Tibial nerve (tissue), 4 donors: ENCODE results near the gene SAT2. TPM values are rescaled to one million over a fixed set of nuclear protein-coding genes. Genes with fewer than 3 reads are reported as not detected.

Experiments used
- DNase-seq, 2 donors: peaks; one replicate each; pipeline ENCODE4 v3.0.0-alpha.2; 2019; ENCODE audit warnings: low spot score in 2 of 2
- H3K27ac ChIP-seq, 4 donors: fragments of 200-600 bp; sonication (generic) in 3 of 4; one replicate each; pipeline ENCODE4 v1.5.1; 2017 to 2019; ENCODE audit warnings: mild to moderate bottlenecking in 1 of 4
- H3K27me3 ChIP-seq, 2 donors: fragments of 200-600 bp; sonication (generic) in 1 of 2; one replicate each; pipeline versions ENCODE4 v1.5.1 to v1.6.0; 2017 to 2019
- H3K36me3 ChIP-seq, 3 donors: fragments of 200-600 bp; sonication (generic); one replicate each; pipeline ENCODE4 v1.5.1; 2018 to 2019
- H3K4me1 ChIP-seq, 4 donors: fragments of 200-600 bp; sonication (generic) in 3 of 4; one replicate each; pipeline ENCODE4 v1.5.1; 2017 to 2019
- H3K4me3 ChIP-seq, 4 donors: fragments of 200-600 bp; sonication (generic) in 3 of 4; one replicate each; pipeline ENCODE4 v1.5.1; 2017 to 2019; ENCODE audit warnings: mild to moderate bottlenecking in 1 of 4, moderate library complexity in 1 of 4
- H3K9me3 ChIP-seq, 4 donors: fragments of 200-600 bp; sonication (generic) in 3 of 4; one replicate each; pipeline ENCODE4 v1.5.1; 2017 to 2019
- EP300 ChIP-seq, 2 donors: sonication (generic); formaldehyde crosslinking; IDR thresholded peaks; one replicate each; pipeline ENCODE4 v1.6.1; 2017; ENCODE audit warnings: antibody characterized with exemption in 2 of 2, mild to moderate bottlenecking in 1 of 2
- POLR2A ChIP-seq, 2 donors: fragments of 450-650 bp; IDR thresholded peaks; one replicate each; pipeline ENCODE4 v1.6.1; 2017; ENCODE audit warnings: antibody characterized with exemption in 2 of 2, mild to moderate bottlenecking in 2 of 2, moderate library complexity in 2 of 2
- WGBS, 2 donors: methylation state at CpG; one replicate each; pipeline ENCODE4 v1.1.5; 2018; 5-methylcytosine and 5-hydroxymethylcytosine counted together
- total RNA-seq, 4 donors: library from RNA; depleted of rRNA; stranded (reverse); fragments of >200 nt; gene quantifications; one replicate each; pipeline ENCODE4 v1.1.0, GENCODE V29; 2016
- TF ChIP-seq, protein P1 (sequence below), 5 experiments: fragments of 200-600 bp in 3 of 5; fragments of 450-650 bp in 2 of 5; sonication (generic) in 3 of 5; IDR thresholded peaks; one replicate each; pipeline ENCODE4 v1.5.1; 2016 to 2019; ENCODE audit warnings: antibody characterized with exemption in 5 of 5, mild to moderate bottlenecking in 3 of 5, moderate library complexity in 2 of 5

SAT2 gene
- total RNA-seq, result 100 to 1,000 TPM in 1 of 4 donors, 10 to 100 TPM in 3; 69.3 to 130 (median 82.0) TPM

DNA sequence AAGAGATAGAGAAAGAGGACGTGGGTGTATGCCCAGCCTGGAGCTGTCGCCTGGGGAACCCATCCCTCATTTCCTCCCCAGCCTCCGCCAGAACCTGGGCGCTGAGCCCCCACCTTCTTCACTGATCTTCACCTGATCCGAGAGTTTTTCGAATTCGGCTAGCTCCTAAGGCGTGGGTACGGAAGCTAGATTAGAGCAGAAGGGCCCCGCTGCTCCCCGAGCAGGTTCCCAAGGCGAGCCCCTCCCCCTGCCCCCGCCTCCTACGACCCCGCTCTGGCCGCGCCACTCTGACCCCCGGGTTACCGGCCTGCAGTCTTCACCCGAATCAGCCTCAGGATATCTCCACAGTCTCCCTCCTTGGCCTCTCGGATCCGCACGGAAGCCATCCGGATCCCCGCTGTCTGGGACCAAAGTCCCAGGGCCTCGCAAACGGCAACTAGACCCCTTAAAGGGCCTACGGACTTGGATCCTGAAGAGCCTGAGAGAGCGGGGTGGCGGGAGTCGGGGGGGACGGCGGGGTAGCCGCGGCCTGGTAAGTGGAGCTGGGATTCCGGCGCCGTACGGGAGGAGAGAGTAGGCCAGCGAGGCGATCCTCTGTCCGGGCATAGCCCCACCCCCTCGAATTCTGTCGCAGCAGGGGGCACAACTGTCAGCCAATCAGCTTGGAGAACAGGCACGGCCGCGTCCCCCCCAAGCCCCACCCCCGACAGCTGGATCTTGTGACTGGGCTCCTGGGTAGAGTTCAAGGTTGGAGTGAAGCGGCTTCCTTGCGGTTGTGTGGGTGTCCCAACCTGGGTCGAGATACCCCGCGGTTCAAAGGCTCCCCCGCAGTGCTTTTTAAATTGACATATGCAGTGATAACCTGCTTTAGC, at the start of gene SAT2:
TSS of gene SAT2 (minus strand) at position 572 of the 872 bp plus-strand sequence. CDS start at position 386, 186 bp downstream.
- peak; percentile 91 to 94 for DNase-seq
- TF ChIP-seq EP300 (IDR thresholded peaks at IDR 0.05) (peak; percentile 12 to 91), POLR2A (IDR thresholded peaks at IDR 0.05) (peak; percentile 74 to 92)
- TF ChIP-seq, protein P1, sequence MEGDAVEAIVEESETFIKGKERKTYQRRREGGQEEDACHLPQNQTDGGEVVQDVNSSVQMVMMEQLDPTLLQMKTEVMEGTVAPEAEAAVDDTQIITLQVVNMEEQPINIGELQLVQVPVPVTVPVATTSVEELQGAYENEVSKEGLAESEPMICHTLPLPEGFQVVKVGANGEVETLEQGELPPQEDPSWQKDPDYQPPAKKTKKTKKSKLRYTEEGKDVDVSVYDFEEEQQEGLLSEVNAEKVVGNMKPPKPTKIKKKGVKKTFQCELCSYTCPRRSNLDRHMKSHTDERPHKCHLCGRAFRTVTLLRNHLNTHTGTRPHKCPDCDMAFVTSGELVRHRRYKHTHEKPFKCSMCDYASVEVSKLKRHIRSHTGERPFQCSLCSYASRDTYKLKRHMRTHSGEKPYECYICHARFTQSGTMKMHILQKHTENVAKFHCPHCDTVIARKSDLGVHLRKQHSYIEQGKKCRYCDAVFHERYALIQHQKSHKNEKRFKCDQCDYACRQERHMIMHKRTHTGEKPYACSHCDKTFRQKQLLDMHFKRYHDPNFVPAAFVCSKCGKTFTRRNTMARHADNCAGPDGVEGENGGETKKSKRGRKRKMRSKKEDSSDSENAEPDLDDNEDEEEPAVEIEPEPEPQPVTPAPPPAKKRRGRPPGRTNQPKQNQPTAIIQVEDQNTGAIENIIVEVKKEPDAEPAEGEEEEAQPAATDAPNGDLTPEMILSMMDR (IDR thresholded peaks at IDR 0.05), result peak in 2 of 5 experiments; percentile 20 to 22
- H3K4me1 ChIP-seq, result peaks cover 0 to 16% (median 6%) of the 10 kb centered on the region in 4 donors
- H3K4me3 ChIP-seq, result peak within 1 kb of the TSS; percentile 70 to 88 (median 82)
- WGBS, 2 donors, result 1% methylated on average over 39 to 54 of the region's 54 CpGs
- H3K36me3 ChIP-seq, result peaks cover 0 to 14% (median 0%) of the 10 kb centered on the region in 3 donors
- H3K27me3 ChIP-seq, result no peaks in the 10 kb centered on the region
- no peaks in the 10 kb centered on the region for H3K9me3 ChIP-seq
- peak within 1 kb of the TSS; percentile 81 to 98 (median 96) for H3K27ac ChIP-seq

DNA sequence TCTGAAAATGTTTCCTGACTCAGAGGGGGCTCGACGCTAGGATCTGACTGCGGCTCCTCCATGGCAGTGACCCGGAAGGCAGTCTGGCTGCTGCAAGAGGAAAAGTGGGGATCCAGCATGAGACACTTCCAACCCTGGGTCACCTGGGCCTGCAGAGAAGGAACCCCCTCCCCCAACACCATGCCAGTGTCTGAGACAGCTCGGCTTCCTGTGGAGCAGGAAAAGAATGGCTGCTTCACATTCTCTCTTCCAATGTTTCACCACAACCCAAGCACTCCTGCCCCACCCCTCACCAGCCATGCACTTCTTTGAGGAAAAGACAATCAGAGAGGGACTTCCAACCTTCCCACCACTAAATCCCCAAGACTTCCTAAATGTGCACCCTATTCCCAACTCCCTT, 48.9 kb upstream of the SAT2 start:
- H3K27me3 ChIP-seq, result no peaks in the 10 kb centered on the region
- no peak for DNase-seq
- 78 to 91% methylated on average over 5 of the region's 5 CpGs for WGBS, 2 donors
- H3K4me1 ChIP-seq, result no peaks in the 10 kb centered on the region
- peaks cover 9 to 51% (median 28%) of the 10 kb centered on the region in 3 donors for H3K36me3 ChIP-seq
- H3K4me3 ChIP-seq, result no peak overlapping the region
- TF ChIP-seq, protein P1 (IDR thresholded peaks at IDR 0.05), result no peak
- TF ChIP-seq EP300 (IDR thresholded peaks at IDR 0.05), result no peak
- TF ChIP-seq POLR2A (IDR thresholded peaks at IDR 0.05), result no peak
- H3K9me3 ChIP-seq, result peaks cover 0 to 10% (median 0%) of the 10 kb centered on the region in 4 donors
- H3K27ac ChIP-seq, result no peak overlapping the region

DNA sequence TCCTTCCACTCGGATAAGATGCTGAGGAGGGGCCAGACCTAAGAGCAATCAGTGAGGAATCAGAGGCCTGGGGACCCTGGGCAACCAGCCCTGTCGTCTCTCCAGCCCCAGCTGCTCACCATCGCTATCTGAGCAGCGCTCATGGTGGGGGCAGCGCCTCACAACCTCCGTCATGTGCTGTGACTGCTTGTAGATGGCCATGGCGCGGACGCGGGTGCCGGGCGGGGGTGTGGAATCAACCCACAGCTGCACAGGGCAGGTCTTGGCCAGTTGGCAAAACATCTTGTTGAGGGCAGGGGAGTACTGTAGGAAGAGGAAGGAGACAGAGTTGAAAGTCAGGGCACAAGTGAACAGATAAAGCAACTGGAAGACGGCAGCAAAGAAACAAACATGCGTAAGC, 47.3 kb upstream of the SAT2 start:
- H3K36me3 ChIP-seq, result peaks cover 9 to 67% (median 28%) of the 10 kb centered on the region in 3 donors

DNA sequence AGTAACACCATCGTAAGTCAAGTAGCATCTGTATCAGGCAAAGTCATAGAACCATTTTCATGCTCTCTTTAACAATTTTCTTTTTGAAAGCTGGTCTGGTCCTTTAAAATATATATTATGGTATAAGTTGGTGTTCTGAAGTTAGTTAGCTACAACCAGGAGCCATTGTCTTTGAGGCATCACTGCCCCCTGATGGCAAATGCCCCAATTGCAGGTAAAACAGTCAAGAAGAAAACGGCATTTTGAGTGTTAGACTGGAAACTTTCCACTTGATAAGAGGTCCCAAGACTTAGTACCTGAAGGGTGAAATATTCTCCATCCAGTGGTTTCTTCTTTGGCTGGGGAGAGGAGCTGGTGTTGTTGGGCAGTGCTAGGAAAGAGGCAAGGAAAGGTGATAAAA, 45.6 kb upstream of the SAT2 start:
- H3K27ac ChIP-seq, result no peak overlapping the region
- no peaks in the 10 kb centered on the region for H3K4me1 ChIP-seq
- 87 to 90% methylated on average over 2 of the region's 2 CpGs for WGBS, 2 donors
- TF ChIP-seq, protein P1 (IDR thresholded peaks at IDR 0.05), result no peak
- no peak for TF ChIP-seq POLR2A (IDR thresholded peaks at IDR 0.05)
- no peak for TF ChIP-seq EP300 (IDR thresholded peaks at IDR 0.05)
- no peak overlapping the region for H3K4me3 ChIP-seq
- no peak for DNase-seq
- peaks cover 9 to 84% (median 28%) of the 10 kb centered on the region in 3 donors for H3K36me3 ChIP-seq
- no peaks in the 10 kb centered on the region for H3K27me3 ChIP-seq
- H3K9me3 ChIP-seq, result peaks cover 0 to 10% (median 0%) of the 10 kb centered on the region in 4 donors

More for the DNA sequence above, 47.3 kb upstream of the SAT2 start:
- H3K9me3 ChIP-seq, result peaks cover 0 to 10% (median 0%) of the 10 kb centered on the region in 4 donors
- no peak overlapping the region for H3K27ac ChIP-seq
- TF ChIP-seq POLR2A (IDR thresholded peaks at IDR 0.05) (no peak), EP300 (IDR thresholded peaks at IDR 0.05) (no peak)
- TF ChIP-seq, protein P1 (IDR thresholded peaks at IDR 0.05), result no peak
- no peaks in the 10 kb centered on the region for H3K4me1 ChIP-seq
- H3K4me3 ChIP-seq, result no peak overlapping the region
- no peaks in the 10 kb centered on the region for H3K27me3 ChIP-seq
- DNase-seq, result no peak
- WGBS, 2 donors, result 90 to 91% methylated on average over 12 to 14 of the region's 14 CpGs

DNA sequence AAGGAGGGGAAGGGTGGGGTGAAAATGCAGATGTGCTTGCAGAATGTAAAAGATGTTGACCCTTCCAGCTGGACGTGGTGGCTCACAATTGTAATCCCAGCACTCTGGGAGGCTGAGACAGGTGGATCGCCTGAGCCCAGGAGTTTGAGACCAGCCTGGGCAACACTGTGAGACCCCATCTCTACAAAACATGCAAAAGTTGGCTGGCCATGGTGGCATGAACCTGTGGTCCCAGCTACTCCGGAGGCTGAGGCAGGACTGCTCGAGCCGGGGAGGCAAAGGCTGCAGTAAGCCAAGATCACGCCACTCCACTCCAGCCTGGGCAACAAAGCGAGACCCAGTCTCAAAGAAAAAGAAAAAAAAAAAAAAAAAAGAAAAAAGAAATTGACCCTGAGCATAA, 40.9 kb upstream of the SAT2 start:
- 83 to 90% methylated on average over 7 of the region's 7 CpGs for WGBS, 2 donors
- TF ChIP-seq, protein P1 (IDR thresholded peaks at IDR 0.05), result no peak
- TF ChIP-seq POLR2A (IDR thresholded peaks at IDR 0.05) (no peak), EP300 (IDR thresholded peaks at IDR 0.05) (no peak)
- no peak overlapping the region for H3K27ac ChIP-seq
- peaks cover 3 to 84% (median 3%) of the 10 kb centered on the region in 3 donors for H3K36me3 ChIP-seq
- no peaks in the 10 kb centered on the region for H3K27me3 ChIP-seq
- H3K4me3 ChIP-seq, result no peak overlapping the region
- no peak for DNase-seq
- H3K4me1 ChIP-seq, result no peaks in the 10 kb centered on the region
- peaks cover 0 to 5% (median 0%) of the 10 kb centered on the region in 4 donors for H3K9me3 ChIP-seq
